ENCODE results near the gene ANKRD11.

DNA sequence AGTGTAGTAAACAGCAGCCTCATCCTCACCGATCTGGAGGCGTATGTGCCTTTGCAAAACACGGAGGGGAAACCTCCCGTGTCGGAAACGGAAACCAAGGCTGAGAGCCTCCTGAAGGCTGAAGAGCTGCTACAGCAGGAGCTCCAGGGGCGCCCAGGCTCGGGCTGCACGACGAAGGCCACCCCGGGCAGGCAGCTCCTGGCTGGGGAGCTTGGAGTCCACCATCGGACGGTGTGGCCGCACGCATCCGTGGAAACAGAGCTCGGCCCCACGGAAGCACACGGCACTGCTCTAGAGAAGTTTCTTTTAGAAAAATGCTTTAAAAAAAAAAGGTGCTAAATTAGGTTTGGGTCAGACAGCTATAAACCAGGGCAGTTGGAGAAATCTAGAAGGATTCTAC lies 201.4 kb downstream of the ANKRD11 start:
- TF ChIP-seq, protein P1, sequence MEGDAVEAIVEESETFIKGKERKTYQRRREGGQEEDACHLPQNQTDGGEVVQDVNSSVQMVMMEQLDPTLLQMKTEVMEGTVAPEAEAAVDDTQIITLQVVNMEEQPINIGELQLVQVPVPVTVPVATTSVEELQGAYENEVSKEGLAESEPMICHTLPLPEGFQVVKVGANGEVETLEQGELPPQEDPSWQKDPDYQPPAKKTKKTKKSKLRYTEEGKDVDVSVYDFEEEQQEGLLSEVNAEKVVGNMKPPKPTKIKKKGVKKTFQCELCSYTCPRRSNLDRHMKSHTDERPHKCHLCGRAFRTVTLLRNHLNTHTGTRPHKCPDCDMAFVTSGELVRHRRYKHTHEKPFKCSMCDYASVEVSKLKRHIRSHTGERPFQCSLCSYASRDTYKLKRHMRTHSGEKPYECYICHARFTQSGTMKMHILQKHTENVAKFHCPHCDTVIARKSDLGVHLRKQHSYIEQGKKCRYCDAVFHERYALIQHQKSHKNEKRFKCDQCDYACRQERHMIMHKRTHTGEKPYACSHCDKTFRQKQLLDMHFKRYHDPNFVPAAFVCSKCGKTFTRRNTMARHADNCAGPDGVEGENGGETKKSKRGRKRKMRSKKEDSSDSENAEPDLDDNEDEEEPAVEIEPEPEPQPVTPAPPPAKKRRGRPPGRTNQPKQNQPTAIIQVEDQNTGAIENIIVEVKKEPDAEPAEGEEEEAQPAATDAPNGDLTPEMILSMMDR (IDR thresholded peaks at IDR 0.05) = no peak
- no peak for TF ChIP-seq POLR2A (IDR thresholded peaks at IDR 0.05)
- TF ChIP-seq EP300 (IDR thresholded peaks at IDR 0.05) = no peak
